ENCODE data around the gene FMNL2. TPM values are rescaled to one million over a fixed set of nuclear protein-coding genes. Genes with fewer than 3 reads are reported as not detected.

FMNL2 gene
- polyA plus RNA-seq, 1 donor from 2014 or later: 86.5 TPM

DNA sequence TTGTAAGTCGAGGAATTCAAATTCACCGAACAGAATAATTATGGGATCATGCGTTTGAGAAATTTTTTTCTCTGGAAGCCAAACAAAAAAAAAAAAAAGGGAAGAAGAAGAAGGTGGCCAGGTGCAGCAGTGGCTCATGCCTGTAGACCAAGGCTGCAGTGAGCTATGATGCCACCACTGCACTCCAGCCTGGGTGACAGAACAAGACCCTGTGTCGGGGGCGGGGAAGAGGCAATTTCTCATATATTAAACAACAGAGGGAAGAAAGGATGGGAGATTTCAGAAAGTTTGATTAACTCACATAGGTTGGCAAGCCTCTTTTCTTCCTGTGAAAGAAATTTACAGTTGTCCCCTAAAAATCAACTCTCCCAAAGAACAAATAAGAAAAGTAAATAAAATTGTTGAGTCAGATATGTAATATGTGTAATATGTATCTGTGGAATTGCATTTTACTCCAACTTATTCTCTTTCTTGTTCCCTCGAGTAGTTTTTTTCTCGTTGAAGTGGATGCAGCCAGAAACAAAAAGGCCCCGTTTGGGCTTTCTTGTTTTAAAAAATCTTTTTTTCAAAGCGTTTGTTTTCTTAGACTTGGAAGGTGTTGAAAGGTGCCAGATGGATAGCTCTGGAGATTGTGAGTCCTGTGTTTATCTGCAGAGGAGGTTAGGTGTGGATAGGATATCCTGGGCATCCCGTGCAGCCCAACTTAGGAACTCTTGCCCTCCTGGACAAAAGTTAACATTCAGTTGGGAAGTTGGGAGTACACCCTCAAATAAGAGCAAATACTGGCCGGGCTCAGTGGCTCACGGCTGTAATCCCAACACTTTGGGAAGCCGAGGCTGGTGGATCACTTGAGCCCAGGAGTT, 25.4 kb upstream of the FMNL2 start:
- Histone ChIP-seq H3K4me2 (ENCODE audit: low read length) (no peak overlapping the region), H3K79me2 (replicated peaks; ENCODE audit: insufficient read depth, low read length) (no peaks in the 10 kb centered on the region), H3K4me3 (ENCODE audit: low read length) (no peak overlapping the region), H3K9me3 (ENCODE audit: low read length) (no peaks in the 10 kb centered on the region), H3F3A (ENCODE audit: insufficient read depth, low read length, poor library complexity, severe bottlenecking) (no peaks in the 10 kb centered on the region), H4K20me1 (ENCODE audit: insufficient read depth) (no peaks in the 10 kb centered on the region), H3K27ac (ENCODE audit: low read length) (no peak overlapping the region), H2AFZ (ENCODE audit: low read depth, low read length) (no peak overlapping the region), H3K27me3 (ENCODE audit: insufficient read depth, low read depth, low read length) (no peaks in the 10 kb centered on the region), H3K9ac (ENCODE audit: low read length) (no peak overlapping the region), H3K9me2 (ENCODE audit: insufficient read depth, low read length) (no peaks in the 10 kb centered on the region), H3K36me3 (ENCODE audit: insufficient read depth, low read length) (no peaks in the 10 kb centered on the region)
- TF ChIP-seq RAD21 (conservative IDR thresholded peaks at IDR 0.05): no peak

DNA sequence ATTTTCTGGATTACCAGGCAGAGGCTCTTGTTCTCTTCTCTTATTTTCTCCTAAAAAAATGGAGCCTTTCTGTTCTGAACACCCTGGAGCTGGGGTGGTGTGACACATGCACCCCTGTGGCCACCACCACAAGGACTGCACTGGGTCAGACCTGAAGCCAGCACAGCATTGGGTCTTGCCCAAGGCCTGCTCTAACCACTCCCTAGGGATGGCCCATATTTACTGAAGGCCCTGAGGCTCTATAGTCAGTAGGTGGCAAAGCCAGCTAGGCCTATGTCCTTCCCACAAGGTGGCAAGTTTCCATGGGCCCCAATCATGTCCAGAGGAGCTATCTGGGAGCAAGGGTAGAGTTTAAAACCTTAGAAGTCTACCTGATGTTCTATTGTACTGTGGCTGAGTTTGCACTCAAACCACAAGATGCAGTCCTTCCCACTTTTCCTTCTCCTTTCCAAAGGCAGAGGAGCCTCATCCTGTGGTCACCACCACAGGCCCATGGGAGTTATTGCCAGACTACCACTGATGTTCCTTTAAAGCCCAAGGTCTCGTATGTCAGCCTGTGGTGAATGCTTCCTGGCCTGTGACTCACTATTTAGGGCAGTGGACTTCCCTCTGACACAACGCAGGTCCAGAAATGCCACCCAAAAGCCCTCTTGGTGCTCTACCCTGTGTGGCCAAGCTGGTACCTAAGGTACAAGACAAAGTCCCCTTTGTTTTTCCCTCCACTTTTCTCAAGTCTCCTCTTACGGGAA, 15.0 kb upstream of the FMNL2 start:
- no peak overlapping the region for H3K4me2 ChIP-seq (ENCODE audit: low read length)
- no peaks in the 10 kb centered on the region for H3K36me3 ChIP-seq (ENCODE audit: insufficient read depth, low read length)
- H4K20me1 ChIP-seq (ENCODE audit: insufficient read depth): no peaks in the 10 kb centered on the region
- H3K9me2 ChIP-seq (ENCODE audit: insufficient read depth, low read length): no peaks in the 10 kb centered on the region
- H3K9me3 ChIP-seq (ENCODE audit: low read length): no peaks in the 10 kb centered on the region
- no peaks in the 10 kb centered on the region for H3K79me2 ChIP-seq (replicated peaks; ENCODE audit: insufficient read depth, low read length)
- H3K4me3 ChIP-seq (ENCODE audit: low read length): no peak overlapping the region
- H3K9ac ChIP-seq (ENCODE audit: low read length): no peak overlapping the region
- no peaks in the 10 kb centered on the region for H3K27me3 ChIP-seq (ENCODE audit: insufficient read depth, low read depth, low read length)
- H2AFZ ChIP-seq (ENCODE audit: low read depth, low read length): no peak overlapping the region
- no peak overlapping the region for H3K27ac ChIP-seq (ENCODE audit: low read length)
- TF ChIP-seq, protein P1, sequence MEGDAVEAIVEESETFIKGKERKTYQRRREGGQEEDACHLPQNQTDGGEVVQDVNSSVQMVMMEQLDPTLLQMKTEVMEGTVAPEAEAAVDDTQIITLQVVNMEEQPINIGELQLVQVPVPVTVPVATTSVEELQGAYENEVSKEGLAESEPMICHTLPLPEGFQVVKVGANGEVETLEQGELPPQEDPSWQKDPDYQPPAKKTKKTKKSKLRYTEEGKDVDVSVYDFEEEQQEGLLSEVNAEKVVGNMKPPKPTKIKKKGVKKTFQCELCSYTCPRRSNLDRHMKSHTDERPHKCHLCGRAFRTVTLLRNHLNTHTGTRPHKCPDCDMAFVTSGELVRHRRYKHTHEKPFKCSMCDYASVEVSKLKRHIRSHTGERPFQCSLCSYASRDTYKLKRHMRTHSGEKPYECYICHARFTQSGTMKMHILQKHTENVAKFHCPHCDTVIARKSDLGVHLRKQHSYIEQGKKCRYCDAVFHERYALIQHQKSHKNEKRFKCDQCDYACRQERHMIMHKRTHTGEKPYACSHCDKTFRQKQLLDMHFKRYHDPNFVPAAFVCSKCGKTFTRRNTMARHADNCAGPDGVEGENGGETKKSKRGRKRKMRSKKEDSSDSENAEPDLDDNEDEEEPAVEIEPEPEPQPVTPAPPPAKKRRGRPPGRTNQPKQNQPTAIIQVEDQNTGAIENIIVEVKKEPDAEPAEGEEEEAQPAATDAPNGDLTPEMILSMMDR (IDR thresholded peaks at IDR 0.05; ENCODE audit: poor library complexity, severe bottlenecking): no peak
- no peak for TF ChIP-seq RAD21 (conservative IDR thresholded peaks at IDR 0.05)
- TF ChIP-seq, protein P2, sequence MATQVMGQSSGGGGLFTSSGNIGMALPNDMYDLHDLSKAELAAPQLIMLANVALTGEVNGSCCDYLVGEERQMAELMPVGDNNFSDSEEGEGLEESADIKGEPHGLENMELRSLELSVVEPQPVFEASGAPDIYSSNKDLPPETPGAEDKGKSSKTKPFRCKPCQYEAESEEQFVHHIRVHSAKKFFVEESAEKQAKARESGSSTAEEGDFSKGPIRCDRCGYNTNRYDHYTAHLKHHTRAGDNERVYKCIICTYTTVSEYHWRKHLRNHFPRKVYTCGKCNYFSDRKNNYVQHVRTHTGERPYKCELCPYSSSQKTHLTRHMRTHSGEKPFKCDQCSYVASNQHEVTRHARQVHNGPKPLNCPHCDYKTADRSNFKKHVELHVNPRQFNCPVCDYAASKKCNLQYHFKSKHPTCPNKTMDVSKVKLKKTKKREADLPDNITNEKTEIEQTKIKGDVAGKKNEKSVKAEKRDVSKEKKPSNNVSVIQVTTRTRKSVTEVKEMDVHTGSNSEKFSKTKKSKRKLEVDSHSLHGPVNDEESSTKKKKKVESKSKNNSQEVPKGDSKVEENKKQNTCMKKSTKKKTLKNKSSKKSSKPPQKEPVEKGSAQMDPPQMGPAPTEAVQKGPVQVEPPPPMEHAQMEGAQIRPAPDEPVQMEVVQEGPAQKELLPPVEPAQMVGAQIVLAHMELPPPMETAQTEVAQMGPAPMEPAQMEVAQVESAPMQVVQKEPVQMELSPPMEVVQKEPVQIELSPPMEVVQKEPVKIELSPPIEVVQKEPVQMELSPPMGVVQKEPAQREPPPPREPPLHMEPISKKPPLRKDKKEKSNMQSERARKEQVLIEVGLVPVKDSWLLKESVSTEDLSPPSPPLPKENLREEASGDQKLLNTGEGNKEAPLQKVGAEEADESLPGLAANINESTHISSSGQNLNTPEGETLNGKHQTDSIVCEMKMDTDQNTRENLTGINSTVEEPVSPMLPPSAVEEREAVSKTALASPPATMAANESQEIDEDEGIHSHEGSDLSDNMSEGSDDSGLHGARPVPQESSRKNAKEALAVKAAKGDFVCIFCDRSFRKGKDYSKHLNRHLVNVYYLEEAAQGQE (IDR thresholded peaks at IDR 0.05; ENCODE audit: borderline replicate concordance): no peak
- H3F3A ChIP-seq (ENCODE audit: insufficient read depth, low read length, poor library complexity, severe bottlenecking): no peaks in the 10 kb centered on the region

DNA sequence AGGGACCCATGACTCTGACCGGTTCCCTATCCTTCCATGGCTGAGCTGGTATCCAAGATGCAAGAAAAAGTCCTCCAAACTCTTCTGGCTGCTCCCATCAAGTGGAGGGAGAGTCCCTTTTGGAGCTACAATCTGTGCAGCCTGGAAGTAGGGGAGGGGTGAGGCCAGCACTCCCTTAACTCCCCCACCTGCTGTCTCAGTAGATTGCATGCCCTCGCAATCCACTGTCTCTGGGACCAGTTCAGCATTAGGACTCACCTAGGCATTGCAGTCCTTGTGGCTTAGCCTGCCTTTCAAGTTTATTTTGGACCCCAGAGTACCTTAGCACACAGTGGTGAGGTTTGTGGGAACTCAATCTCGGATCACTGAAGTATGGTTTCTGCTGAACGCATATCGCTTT, 14.2 kb upstream of the FMNL2 start:
- Histone ChIP-seq H3K27me3 (ENCODE audit: insufficient read depth, low read depth, low read length) (no peaks in the 10 kb centered on the region), H3K79me2 (replicated peaks; ENCODE audit: insufficient read depth, low read length) (no peaks in the 10 kb centered on the region), H2AFZ (ENCODE audit: low read depth, low read length) (no peak overlapping the region), H3K4me3 (ENCODE audit: low read length) (no peak overlapping the region), H3K9ac (ENCODE audit: low read length) (no peak overlapping the region), H3K27ac (ENCODE audit: low read length) (no peak overlapping the region), H3F3A (ENCODE audit: insufficient read depth, low read length, poor library complexity, severe bottlenecking) (no peaks in the 10 kb centered on the region), H4K20me1 (ENCODE audit: insufficient read depth) (no peaks in the 10 kb centered on the region), H3K9me2 (ENCODE audit: insufficient read depth, low read length) (no peaks in the 10 kb centered on the region), H3K36me3 (ENCODE audit: insufficient read depth, low read length) (no peaks in the 10 kb centered on the region), H3K4me2 (ENCODE audit: low read length) (no peak overlapping the region), H3K9me3 (ENCODE audit: low read length) (no peaks in the 10 kb centered on the region)
- TF ChIP-seq RAD21 (conservative IDR thresholded peaks at IDR 0.05) (no peak), MXI1 (conservative IDR thresholded peaks at IDR 0.05; ENCODE audit: poor library complexity, severe bottlenecking) (no peak), POLR2AphosphoS5 (IDR thresholded peaks at IDR 0.05) (no peak), SMC3 (conservative IDR thresholded peaks at IDR 0.05; ENCODE audit: poor library complexity) (no peak), EP300 (conservative IDR thresholded peaks at IDR 0.05; ENCODE audit: poor library complexity, severe bottlenecking) (no peak), EZH2 (IDR thresholded peaks at IDR 0.05; ENCODE audit: borderline replicate concordance, insufficient read depth, low read length, poor library complexity, severe bottlenecking) (no peak)
- TF ChIP-seq, protein P2 (IDR thresholded peaks at IDR 0.05; ENCODE audit: borderline replicate concordance): no peak
- TF ChIP-seq, protein P1 (IDR thresholded peaks at IDR 0.05; ENCODE audit: poor library complexity, severe bottlenecking): no peak
